HCEC 1CT (cell line): Measurements from ENCODE around the gene SHBG.

ENCODE experiments used
- DNase-seq: peaks from one replicate; pipeline ENCODE4 v3.0.0-alpha.2; 2017

The SHBG gene

DNA sequence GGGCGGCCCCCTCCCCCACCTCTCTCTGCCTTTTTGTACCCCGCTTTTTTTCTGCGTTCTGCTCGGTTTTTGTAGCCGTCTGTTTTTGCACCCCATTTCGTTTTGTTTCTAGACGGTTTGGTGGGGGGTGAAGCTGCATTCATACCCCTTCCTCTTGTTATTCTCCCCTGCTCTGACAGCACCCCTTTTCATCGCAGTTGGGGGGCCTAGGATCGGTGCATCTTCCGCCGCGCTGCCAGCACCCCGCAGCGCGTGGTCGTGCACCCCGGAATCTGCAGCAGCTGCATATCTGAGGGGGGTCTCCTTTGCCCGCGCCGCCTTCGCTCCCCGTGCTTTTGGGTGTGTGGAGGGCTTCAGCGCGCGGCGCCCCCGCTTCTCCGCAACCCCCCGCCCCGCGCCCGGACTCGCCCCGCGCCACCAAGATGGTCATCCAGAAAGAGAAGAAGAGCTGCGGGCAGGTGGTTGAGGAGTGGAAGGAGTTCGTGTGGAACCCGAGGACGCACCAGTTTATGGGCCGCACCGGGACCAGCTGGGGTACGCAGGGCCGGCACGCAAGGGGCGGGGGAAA is 21.2 kb downstream of the SHBG start:
- DNase-seq: no peak

DNA sequence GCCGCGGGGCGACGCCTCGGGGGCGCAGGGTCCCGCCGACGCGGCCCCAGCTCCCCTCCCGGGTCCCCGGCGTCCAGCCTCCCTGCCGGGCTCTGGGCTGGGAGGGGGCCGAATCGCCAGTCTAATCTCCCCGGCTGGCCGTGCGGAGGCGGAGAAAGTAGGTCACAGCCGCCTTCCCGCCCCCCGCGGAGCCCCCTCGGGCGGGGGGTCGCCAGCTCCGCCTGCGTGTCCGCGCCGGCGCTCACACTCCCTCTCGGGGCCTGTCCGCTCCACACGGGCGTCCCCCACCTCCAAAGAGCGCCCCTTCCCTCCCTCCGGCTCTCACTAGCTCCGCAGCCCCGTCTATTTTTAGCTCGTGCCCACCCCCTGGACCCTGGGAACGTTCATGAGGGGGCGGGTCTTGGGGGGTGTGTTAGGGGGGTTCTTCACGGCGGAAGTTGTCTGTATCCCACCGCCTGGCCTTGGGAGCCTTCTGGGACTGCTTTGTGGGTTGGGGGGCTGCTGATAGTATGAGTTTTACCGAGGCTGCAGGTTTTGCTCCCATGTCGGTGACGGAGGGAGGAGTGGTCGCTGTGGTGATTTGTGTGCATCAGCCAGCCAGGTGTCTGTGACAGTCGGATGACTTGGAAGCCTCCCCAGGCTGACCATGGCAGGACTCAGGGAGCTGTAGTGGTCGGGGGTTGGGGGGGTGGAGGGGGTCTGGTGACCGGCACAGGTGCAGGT is 21.9 kb downstream of the SHBG start:
- DNase-seq: no peak

DNA sequence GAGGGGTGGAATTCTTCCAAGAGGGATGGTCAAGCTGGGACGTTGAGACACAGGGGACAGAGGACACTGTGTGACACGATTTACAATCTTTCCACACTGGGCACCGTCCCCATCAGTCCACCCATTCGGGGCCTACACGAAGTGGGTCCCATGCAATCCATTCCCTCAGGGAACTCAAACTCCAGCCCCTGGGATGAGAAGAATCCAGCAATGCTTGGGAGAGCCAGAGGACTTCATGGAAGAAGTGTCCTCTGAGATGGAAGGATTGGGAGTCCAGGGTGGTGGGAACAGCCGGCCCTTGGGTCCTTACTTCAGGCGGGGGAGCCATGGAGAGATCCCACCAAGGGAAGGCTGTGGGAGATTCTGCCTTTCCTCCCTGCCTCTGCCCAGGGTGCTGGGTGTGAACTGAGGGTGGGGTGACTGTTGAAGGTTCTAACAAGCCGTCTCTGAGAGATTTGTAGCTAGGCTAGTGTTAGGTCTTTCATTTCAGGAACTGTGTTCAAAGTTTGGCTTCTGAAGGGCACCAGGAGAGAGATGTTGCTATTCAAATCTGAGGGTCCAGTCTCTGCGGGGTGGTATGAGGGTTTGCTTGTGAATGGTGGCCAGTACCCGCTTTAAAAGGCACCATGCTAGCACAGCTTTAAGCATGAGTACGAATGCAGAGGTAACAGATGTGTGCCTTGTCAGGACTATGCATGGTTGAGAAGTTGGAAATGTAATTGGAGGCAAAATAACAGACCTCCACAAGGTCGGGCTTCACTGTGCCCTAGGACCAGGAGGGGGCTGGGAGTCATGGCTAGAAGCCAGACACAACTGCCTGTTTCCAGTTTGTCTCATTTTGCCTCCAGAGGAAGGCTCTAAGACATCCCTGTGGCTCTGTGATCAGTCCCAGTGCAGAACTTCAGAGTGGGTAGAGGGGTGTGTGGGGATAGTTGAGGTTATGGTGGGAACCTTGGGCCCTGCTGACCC is 22.7 kb downstream of the SHBG start:
- no peak for DNase-seq

DNA sequence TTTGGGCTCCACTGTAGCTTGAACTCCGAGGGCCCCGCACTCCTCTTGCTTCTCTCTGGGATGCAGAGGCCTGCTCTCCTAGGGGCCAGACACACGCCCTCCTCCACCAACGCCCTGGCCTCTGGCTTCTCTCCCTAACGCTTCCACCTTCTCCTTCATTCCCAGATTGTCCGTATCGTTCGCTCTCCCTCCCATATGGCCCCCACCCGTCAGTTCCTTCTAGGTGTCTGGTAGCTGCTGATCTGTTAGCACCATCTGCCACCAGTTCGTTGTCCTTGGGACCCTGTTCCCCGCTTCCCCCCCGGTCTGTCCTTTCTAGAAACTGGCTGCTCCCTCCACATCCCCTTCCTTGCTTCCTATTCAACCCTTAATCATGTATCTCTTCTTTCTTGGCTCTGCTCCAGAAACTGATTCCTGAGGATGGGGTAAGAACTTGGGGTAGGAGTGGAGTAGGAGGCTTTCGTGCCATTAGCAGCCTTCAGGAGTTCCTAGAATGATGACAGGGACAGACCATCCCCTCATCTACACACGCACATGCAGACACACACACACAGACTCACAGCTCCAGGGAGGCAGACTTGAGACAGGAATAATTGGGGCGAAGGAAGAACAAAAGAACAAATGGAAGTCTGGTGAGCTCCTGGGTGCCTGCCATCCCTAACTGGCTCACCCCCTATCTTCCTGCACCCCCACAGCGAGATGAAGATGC is 25.1 kb downstream of the SHBG start:
- DNase-seq: no peak

DNA sequence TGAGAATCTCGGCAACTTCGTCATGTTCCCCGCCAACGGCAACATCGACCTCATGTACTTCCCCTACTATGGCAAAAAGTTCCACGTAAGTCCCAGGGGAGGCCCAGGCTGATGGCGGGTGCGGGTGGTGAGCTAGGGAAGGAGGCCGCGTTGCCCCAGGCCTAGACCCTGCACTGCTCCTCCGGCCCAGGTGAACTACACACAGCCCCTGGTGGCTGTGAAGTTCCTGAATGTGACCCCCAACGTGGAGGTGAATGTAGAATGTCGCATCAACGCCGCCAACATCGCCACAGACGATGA is 25.6 kb downstream of the SHBG start:
- DNase-seq: no peak

DNA sequence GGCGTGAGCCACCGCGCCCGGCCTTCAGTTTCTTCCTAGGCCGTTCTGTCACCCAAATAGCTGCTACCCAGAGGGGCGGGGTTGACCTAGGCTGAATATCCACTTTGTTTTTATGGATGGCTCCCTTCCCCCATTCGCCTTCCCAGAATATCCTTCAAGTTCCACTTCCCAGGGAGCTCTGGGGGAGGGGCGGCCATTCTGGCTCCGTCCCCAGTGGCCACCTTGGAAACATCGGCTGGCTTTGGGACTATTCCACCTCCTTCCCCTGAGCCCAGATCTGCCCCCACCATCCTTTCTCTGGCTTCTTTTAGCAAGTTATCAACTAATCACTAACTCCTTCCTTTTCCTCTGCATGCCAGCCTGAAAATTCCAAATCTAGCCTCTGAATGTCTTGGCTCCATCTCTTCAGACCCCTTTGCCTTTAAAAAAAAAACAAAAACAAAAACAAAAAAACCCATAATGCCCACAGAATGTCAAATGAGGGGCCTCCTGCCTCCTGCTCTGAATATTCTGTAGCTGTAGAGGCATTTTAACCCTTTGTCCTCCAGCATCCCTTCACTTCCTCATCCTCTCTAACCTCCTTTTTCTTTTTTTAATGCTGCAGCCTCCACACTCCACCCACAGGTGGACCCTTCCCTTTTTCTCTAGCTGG is 27.1 kb downstream of the SHBG start:
- no peak for DNase-seq

DNA sequence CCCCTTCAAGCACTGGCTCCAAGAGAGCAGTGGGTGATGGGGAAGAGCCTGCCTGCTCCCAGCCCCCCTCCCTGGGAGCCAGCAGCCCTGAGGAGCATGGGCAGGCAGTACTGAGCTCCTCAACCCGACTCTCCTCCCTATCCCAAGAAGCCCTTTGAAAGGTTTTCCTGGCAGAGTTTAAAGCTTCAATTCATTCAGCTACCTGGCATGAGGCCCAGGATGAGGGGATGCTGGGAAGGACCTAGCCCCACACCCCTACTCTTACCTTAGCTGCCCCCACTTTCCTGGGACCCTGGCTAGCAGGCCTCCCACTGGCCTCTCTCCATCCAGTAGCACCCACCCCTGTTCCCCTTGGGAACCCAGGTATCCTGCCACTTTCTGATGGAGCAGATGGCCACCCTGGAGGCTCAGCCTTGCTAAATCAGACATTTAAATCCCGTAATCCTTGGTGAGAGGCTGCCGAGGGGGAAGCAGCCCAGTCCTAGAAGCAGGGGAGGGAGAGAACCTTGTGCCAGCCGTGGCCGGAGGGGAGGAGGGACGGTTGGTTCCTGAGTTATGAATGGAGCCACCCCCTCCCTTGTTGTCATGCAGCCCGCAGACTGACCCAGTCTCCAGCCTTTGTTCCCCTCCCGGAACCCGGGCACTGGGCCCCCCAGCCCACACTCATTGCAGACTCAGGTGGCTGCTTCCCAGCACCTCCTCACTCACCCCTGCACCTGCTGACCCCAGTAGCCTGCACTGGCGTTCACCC is 37.9 kb downstream of the SHBG start:
- no peak for DNase-seq

DNA sequence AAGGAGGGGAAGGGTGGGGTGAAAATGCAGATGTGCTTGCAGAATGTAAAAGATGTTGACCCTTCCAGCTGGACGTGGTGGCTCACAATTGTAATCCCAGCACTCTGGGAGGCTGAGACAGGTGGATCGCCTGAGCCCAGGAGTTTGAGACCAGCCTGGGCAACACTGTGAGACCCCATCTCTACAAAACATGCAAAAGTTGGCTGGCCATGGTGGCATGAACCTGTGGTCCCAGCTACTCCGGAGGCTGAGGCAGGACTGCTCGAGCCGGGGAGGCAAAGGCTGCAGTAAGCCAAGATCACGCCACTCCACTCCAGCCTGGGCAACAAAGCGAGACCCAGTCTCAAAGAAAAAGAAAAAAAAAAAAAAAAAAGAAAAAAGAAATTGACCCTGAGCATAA is 38.5 kb downstream of the SHBG start:
- no peak for DNase-seq

DNA sequence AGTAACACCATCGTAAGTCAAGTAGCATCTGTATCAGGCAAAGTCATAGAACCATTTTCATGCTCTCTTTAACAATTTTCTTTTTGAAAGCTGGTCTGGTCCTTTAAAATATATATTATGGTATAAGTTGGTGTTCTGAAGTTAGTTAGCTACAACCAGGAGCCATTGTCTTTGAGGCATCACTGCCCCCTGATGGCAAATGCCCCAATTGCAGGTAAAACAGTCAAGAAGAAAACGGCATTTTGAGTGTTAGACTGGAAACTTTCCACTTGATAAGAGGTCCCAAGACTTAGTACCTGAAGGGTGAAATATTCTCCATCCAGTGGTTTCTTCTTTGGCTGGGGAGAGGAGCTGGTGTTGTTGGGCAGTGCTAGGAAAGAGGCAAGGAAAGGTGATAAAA is 43.3 kb downstream of the SHBG start:
- no peak for DNase-seq

DNA sequence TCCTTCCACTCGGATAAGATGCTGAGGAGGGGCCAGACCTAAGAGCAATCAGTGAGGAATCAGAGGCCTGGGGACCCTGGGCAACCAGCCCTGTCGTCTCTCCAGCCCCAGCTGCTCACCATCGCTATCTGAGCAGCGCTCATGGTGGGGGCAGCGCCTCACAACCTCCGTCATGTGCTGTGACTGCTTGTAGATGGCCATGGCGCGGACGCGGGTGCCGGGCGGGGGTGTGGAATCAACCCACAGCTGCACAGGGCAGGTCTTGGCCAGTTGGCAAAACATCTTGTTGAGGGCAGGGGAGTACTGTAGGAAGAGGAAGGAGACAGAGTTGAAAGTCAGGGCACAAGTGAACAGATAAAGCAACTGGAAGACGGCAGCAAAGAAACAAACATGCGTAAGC is 45.0 kb downstream of the SHBG start:
- DNase-seq: no peak

DNA sequence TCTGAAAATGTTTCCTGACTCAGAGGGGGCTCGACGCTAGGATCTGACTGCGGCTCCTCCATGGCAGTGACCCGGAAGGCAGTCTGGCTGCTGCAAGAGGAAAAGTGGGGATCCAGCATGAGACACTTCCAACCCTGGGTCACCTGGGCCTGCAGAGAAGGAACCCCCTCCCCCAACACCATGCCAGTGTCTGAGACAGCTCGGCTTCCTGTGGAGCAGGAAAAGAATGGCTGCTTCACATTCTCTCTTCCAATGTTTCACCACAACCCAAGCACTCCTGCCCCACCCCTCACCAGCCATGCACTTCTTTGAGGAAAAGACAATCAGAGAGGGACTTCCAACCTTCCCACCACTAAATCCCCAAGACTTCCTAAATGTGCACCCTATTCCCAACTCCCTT is 46.6 kb downstream of the SHBG start:
- no peak for DNase-seq

DNA sequence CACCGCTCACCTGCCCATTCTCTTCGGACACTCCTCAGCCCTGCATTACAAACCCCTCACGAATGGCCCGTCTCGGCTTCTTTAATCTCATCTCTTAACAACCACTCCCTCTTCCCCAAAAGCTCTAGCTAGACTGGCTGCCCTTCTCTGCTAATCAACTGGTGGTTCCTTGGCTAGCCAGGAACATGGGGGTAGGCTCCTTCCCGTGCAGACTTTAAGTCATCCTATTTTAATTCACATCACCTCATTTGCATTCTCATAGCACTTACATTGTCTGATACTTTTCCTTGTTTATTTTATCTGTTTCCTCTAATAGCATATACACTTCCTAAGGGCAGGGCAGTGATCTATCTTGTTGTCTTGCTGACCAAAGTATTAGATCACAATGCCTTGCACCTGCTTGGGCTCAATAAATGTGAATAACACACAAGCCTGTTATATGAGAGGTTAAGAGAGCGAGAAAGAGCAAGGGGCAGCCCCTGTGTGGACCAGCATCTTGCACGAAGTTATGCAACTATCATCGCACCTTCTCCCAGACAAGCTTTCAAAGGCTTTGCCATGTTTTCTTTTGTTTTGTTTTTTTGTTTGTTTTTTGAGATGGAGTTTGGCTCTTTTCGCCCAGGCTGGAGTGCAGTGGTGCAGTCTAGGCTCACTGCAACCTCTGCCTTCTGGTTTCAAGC is 47.6 kb downstream of the SHBG start:
- DNase-seq: no peak
